Trophoblast cell (in vitro differentiated cells and primary cell): ENCODE data around the gene GNG14.
"Not testable (repeated sequence)": the region's sequence is repeated elsewhere in the genome, so short reads cannot be mapped to it uniquely, and the experiment has no call there.

Source experiments
- DNase-seq, 2 donors: peaks; one replicate each; pipeline ENCODE4 v3.0.0-alpha.2; 2016
- H2AFZ ChIP-seq: 2 replicates; pipeline ENCODE4 v1.6.1; 2013; ENCODE audit warnings: low read length, moderate library complexity, mild to moderate bottlenecking; ENCODE audit not compliant: insufficient read depth, poor library complexity
- H2AK5ac ChIP-seq: 2 replicates; pipeline ENCODE4 v1.6.1; 2013; ENCODE audit warnings: mild to moderate bottlenecking, low read length
- H2BK120ac ChIP-seq: 2 replicates; pipeline ENCODE4 v1.6.1; 2013; ENCODE audit warnings: low read length, mild to moderate bottlenecking, moderate library complexity; ENCODE audit not compliant: insufficient read depth, poor library complexity
- H2BK12ac ChIP-seq: 2 replicates; pipeline ENCODE4 v1.6.1; 2013; ENCODE audit warnings: mild to moderate bottlenecking, low read length, moderate library complexity
- H2BK5ac ChIP-seq: 2 replicates; pipeline ENCODE4 v1.6.1; 2013; ENCODE audit warnings: low read length, low read depth, moderate library complexity, mild to moderate bottlenecking; ENCODE audit not compliant: poor library complexity
- H3K14ac ChIP-seq: 2 replicates; pipeline ENCODE4 v1.6.1; 2013; ENCODE audit warnings: mild to moderate bottlenecking, low read length
- H3K18ac ChIP-seq: 2 replicates; pipeline ENCODE4 v1.6.1; 2013; ENCODE audit warnings: mild to moderate bottlenecking, low read length
- H3K23ac ChIP-seq: 2 replicates; pipeline ENCODE4 v1.6.1; 2013; ENCODE audit warnings: low read length
- H3K27ac ChIP-seq: 2 replicates; pipeline ENCODE4 v1.5.1; 2013; ENCODE audit warnings: low read depth, mild to moderate bottlenecking, inconsistent platforms, low read length, moderate library complexity
- H3K27me3 ChIP-seq: 2 replicates; pipeline ENCODE4 v1.6.1; 2013; ENCODE audit warnings: inconsistent platforms, mild to moderate bottlenecking, low read length, moderate library complexity; ENCODE audit not compliant: insufficient read depth
- H3K36me3 ChIP-seq, 2 experiments: 1 replicate in 1 of 2; 2 replicates in 1 of 2; pipeline ENCODE4 v1.6.1; 2013; ENCODE audit warnings: low read length in 2 of 2, mild to moderate bottlenecking in 2 of 2, moderate library complexity in 1 of 2; ENCODE audit not compliant: insufficient read depth in 2 of 2, control insufficient read depth in 1 of 2
- H3K4ac ChIP-seq: 2 replicates; pipeline ENCODE4 v1.6.1; 2013; ENCODE audit warnings: low read depth, mild to moderate bottlenecking, low read length, moderate library complexity
- H3K4me1 ChIP-seq, 2 experiments: 1 replicate in 1 of 2; 2 replicates in 1 of 2; pipeline ENCODE4 v1.6.1; 2013; ENCODE audit warnings: low read length in 2 of 2, mild to moderate bottlenecking in 2 of 2, moderate library complexity in 1 of 2; ENCODE audit not compliant: insufficient read depth in 2 of 2, control insufficient read depth in 1 of 2
- H3K4me2 ChIP-seq: 2 replicates; pipeline ENCODE4 v1.6.1; 2013; ENCODE audit warnings: inconsistent platforms, mild to moderate bottlenecking, low read length, moderate library complexity
- H3K4me3 ChIP-seq: 2 replicates; pipeline ENCODE4 v1.5.1; 2013; ENCODE audit warnings: mild to moderate bottlenecking, low read depth, low read length, inconsistent platforms
- H3K79me1 ChIP-seq: one replicate; pipeline ENCODE4 v1.6.1; 2013; ENCODE audit warnings: low read length
- H3K79me2 ChIP-seq: 2 replicates; pipeline ENCODE4 v1.6.1; 2013; ENCODE audit warnings: low read length, mild to moderate bottlenecking; ENCODE audit not compliant: control insufficient read depth, insufficient read depth, poor library complexity
- H3K9ac ChIP-seq: 2 replicates; pipeline ENCODE4 v1.6.1; 2013; ENCODE audit warnings: mild to moderate bottlenecking, low read length
- H3K9me3 ChIP-seq: 2 replicates; pipeline ENCODE4 v1.6.1; 2013; ENCODE audit warnings: low read depth, mild to moderate bottlenecking, control low read depth, inconsistent platforms, low read length; ENCODE audit not compliant: insufficient read depth
- H4K12ac ChIP-seq: 2 replicates; pipeline ENCODE4 v1.6.1; 2013; ENCODE audit warnings: low read depth, mild to moderate bottlenecking, low read length, moderate library complexity
- H4K8ac ChIP-seq: 2 replicates; pipeline ENCODE4 v1.6.1; 2013; ENCODE audit warnings: low read depth, mild to moderate bottlenecking, low read length, moderate library complexity
- H4K91ac ChIP-seq: one replicate; pipeline ENCODE4 v1.6.1; 2013; ENCODE audit warnings: low read depth, mild to moderate bottlenecking, low read length, moderate library complexity
- WGBS: extraction: QIAGEN DNeasy Blood & Tissue Kit; methylation state at CpG from one replicate; pipeline ENCODE4 v1.1.7; 2013; ENCODE audit warnings: missing lambda C conversion rate; ENCODE audit not compliant: insufficient read length, insufficient coverage; ENCODE audit errors: extremely low coverage; 5-methylcytosine and 5-hydroxymethylcytosine counted together

GNG14 gene

DNA sequence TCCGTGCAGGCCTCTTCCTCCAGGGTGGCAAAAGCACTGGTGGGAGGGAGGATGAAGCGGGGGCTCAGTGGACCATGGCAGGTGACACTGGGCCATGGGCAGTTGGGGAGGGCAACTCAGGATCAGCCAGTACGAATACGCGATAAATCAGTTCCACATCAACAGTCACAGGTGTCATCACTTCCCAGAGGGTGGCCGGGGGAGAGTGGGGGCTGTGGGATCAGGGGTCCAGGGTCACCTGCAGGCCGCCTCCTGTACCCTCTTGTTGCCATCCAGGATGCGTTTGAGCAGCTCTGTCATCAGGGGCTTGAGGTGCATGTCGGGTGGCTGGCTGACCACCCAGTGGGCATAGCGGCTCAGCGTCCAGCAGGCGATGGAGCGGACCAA is 18.5 kb downstream of the GNG14 start:
- H4K91ac ChIP-seq = no peak overlapping the region
- WGBS = no CpG with 5 or more reads among the region's 13 CpGs
- H3K79me1 ChIP-seq = no peaks in the 10 kb centered on the region
- no peak overlapping the region for H2BK12ac ChIP-seq
- no peak overlapping the region for H3K23ac ChIP-seq
- no peak overlapping the region for H2AK5ac ChIP-seq
- peaks cover 80 to 83% of the 10 kb centered on the region in 2 experiments for H3K36me3 ChIP-seq
- H3K4me3 ChIP-seq = no peak overlapping the region
- no peak overlapping the region for H2BK120ac ChIP-seq
- no peaks in the 10 kb centered on the region for H3K9me3 ChIP-seq
- H3K14ac ChIP-seq = no peak overlapping the region
- no peak overlapping the region for H4K8ac ChIP-seq
- H3K27ac ChIP-seq = no peak overlapping the region
- H4K12ac ChIP-seq = no peak overlapping the region
- H2BK5ac ChIP-seq = no peak overlapping the region
- H3K4me2 ChIP-seq = no peak overlapping the region
- no peaks in the 10 kb centered on the region for H3K27me3 ChIP-seq
- H3K4me1 ChIP-seq = no peaks in the 10 kb centered on the region
- H3K9ac ChIP-seq = no peak overlapping the region
- no peak for DNase-seq
- no peak overlapping the region for H2AFZ ChIP-seq
- no peaks in the 10 kb centered on the region for H3K79me2 ChIP-seq
- no peak overlapping the region for H3K18ac ChIP-seq
- H3K4ac ChIP-seq = no peak overlapping the region

DNA sequence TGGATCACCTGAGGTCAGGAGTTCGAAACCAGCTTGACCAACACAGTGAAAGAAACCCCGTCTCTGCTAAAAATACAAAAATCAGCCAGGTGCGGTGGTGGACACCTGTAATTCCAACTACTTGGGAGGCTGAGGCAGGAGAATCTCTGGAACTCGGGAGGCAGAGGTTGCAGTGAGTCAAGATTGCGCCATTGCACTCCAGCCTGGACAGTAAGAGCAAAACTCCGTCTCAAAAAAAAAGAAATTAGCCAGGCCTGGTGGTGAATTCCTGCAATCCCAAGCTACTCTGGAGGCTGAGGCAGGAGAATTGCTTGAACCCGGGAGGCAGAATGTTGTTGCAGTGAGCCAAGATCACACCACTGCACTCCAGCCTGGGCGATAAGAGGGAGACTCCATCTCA is 20.8 kb downstream of the GNG14 start:
- Histone ChIP-seq H3K4ac (no peak overlapping the region), H2BK12ac (no peak overlapping the region), H4K12ac (no peak overlapping the region), H3K4me2 (no peak overlapping the region), H3K79me2 (no peaks in the 10 kb centered on the region), H4K91ac (no peak overlapping the region), H3K27me3 (no peaks in the 10 kb centered on the region), H3K27ac (no peak overlapping the region), H3K18ac (no peak overlapping the region), H2AK5ac (no peak overlapping the region), H3K14ac (no peak overlapping the region), H2BK5ac (no peak overlapping the region), H3K4me3 (no peak overlapping the region), H3K9me3 (no peaks in the 10 kb centered on the region), H3K23ac (no peak overlapping the region), H3K9ac (no peak overlapping the region), H3K79me1 (no peaks in the 10 kb centered on the region), H4K8ac (no peak overlapping the region), H2AFZ (no peak overlapping the region), H3K4me1 (no peaks in the 10 kb centered on the region), H3K36me3 (peaks cover 71 to 77% of the 10 kb centered on the region in 2 experiments), H2BK120ac (no peak overlapping the region)
- no CpG with 5 or more reads among the region's 8 CpGs for WGBS
- peak; percentile 51 to 66 for DNase-seq

DNA sequence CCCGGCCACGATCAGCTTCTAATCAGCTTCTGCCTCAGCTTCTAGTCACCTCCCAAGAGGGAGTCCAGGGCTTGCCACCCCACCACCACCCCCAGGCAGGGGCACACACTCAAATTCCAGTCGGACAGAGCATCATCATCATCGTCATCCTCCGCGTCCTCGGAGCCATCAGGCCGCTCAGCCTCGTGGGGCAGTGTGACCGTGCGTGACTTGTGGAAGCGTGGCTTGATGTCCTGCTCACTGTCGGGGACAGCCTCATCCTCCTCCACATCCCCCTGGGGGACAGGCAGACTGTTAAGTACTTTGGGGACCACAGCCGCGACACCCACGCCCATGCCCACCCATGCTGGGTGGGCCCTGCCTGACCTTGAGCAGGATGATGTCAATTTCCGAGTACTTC is 23.4 kb downstream of the GNG14 start:
- no peak overlapping the region for H3K14ac ChIP-seq
- H2BK120ac ChIP-seq = no peak overlapping the region
- H3K4me1 ChIP-seq = no peaks in the 10 kb centered on the region
- no peaks in the 10 kb centered on the region for H3K9me3 ChIP-seq
- H3K27ac ChIP-seq = no peak overlapping the region
- no peak overlapping the region for H3K18ac ChIP-seq
- no CpG with 5 or more reads among the region's 17 CpGs for WGBS
- no peaks in the 10 kb centered on the region for H3K27me3 ChIP-seq
- H3K79me2 ChIP-seq = no peaks in the 10 kb centered on the region
- no peaks in the 10 kb centered on the region for H3K79me1 ChIP-seq
- H2BK5ac ChIP-seq = no peak overlapping the region
- no peak overlapping the region for H3K9ac ChIP-seq
- H3K4ac ChIP-seq = no peak overlapping the region
- H3K36me3 ChIP-seq = peaks cover 72 to 79% of the 10 kb centered on the region in 2 experiments
- H2AFZ ChIP-seq = no peak overlapping the region
- H3K23ac ChIP-seq = no peak overlapping the region
- H3K4me3 ChIP-seq = no peak overlapping the region
- no peak overlapping the region for H4K12ac ChIP-seq
- H4K8ac ChIP-seq = no peak overlapping the region
- H2AK5ac ChIP-seq = no peak overlapping the region
- no peak overlapping the region for H3K4me2 ChIP-seq
- DNase-seq = no peak
- H2BK12ac ChIP-seq = no peak overlapping the region
- H4K91ac ChIP-seq = no peak overlapping the region

DNA sequence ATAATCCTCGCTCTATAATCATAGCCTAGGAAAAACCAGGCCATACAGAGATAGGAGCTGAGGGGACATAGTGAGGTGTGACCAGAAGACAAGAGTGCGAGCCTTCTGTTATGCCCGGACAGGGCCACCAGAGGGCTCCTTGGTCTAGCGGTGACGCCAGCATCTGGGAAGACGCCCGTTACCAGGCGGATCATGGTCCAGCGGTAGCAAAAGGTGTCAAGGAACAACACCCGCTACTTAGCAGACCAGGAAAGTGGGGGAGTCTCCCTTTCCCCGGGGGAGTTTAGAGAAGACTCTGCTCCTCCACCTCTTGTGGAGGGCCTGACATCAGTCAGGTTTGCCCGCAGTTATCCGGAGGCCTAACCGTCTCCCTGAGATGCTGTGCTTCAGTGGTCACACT is 24.3 kb downstream of the GNG14 start:
- not testable (repeated sequence) for H3K79me1 ChIP-seq, H3K27ac ChIP-seq, H4K12ac ChIP-seq, H2BK5ac ChIP-seq, H4K91ac ChIP-seq, H3K23ac ChIP-seq, H3K18ac ChIP-seq, H3K14ac ChIP-seq, H2AK5ac ChIP-seq, H3K4ac ChIP-seq, H3K27me3 ChIP-seq, H2AFZ ChIP-seq, H2BK12ac ChIP-seq, H3K4me2 ChIP-seq, H2BK120ac ChIP-seq, H3K9ac ChIP-seq, H3K9me3 ChIP-seq, H3K4me3 ChIP-seq, H4K8ac ChIP-seq, DNase-seq, H3K79me2 ChIP-seq, H3K4me1 ChIP-seq
- peaks cover 68 to 76% of the 10 kb centered on the region in 2 experiments for H3K36me3 ChIP-seq
- WGBS = no CpG with 5 or more reads among the region's 14 CpGs
